Measurements from ENCODE around the gene SUN2. TPM values are rescaled to one million over a fixed set of nuclear protein-coding genes. Genes with fewer than 3 reads are reported as not detected.
A peak's percentile ranks its signal among the peaks of the same experiment; 100 is the strongest.

SUN2 gene
- total RNA-seq, 3 donors from 2014 or later (not counting 1 experiment from before 2014, with no cell fraction given), result 882 to 1,056 (median 886) TPM

- Mint-ChIP-seq H3K36me3 (no peaks in the 10 kb centered on the region), H3K4me3 (no peak overlapping the region), H3K27me3 (ENCODE audit: low read depth in 2 of 2) (no peaks in the 10 kb centered on the region), H3K4me1 (peaks cover 24 to 55% of the 10 kb centered on the region in 2 donors), H3K27ac (peak overlapping the region; percentile 83 to 86), H3K9me3 (no peaks in the 10 kb centered on the region)
- Histone ChIP-seq H3K4me1 (ENCODE audit: control insufficient read depth, insufficient read depth, low read length) (peaks cover 55% of the 10 kb centered on the region), H3K27me3 (ENCODE audit: control insufficient read depth, insufficient read depth, low read length) (no peaks in the 10 kb centered on the region), H3K36me3 (ENCODE audit: control insufficient read depth, insufficient read depth, low read length) (peaks cover 82% of the 10 kb centered on the region), H3K27ac (ENCODE audit: low read length) (peak overlapping the region; percentile 16), H3K9me3 (ENCODE audit: control insufficient read depth, insufficient read depth, low read length) (no peaks in the 10 kb centered on the region), H3K4me3 (ENCODE audit: low read length) (no peak overlapping the region)
- ATAC-seq (peak in 2 of 3 donors; percentile 3 to 14), DNase-seq (peak in 1 of 2 donors; percentile 56)
- TF ChIP-seq CTCF (IDR thresholded peaks at IDR 0.05), result no peak
- WGBS (ENCODE audit: insufficient coverage), result 79% methylated on average over 15 of the region's 15 CpGs
- intact Hi-C loops (cut with micrococcal nuclease), result no loop called here
Measured at GRCh38 chr22:38735465-38736256, 20.1 kb downstream of the SUN2 start.

- Mint-ChIP-seq H3K4me1 (peaks cover 27 to 60% of the 10 kb centered on the region in 2 donors), H3K4me3 (no peak overlapping the region), H3K27me3 (ENCODE audit: low read depth in 2 of 2) (no peaks in the 10 kb centered on the region)
Measured at GRCh38 chr22:38735126-38735464, 20.7 kb downstream of the SUN2 start.

GRCh38 chr22:38734421-38735100, 21.2 kb downstream of the SUN2 start:
- no peak for TF ChIP-seq CTCF (IDR thresholded peaks at IDR 0.05)
- Histone ChIP-seq H3K4me3 (ENCODE audit: low read length) (no peak overlapping the region), H3K4me1 (ENCODE audit: control insufficient read depth, insufficient read depth, low read length) (peaks cover 44% of the 10 kb centered on the region), H3K9me3 (ENCODE audit: control insufficient read depth, insufficient read depth, low read length) (no peaks in the 10 kb centered on the region), H3K36me3 (ENCODE audit: control insufficient read depth, insufficient read depth, low read length) (peaks cover 82% of the 10 kb centered on the region), H3K27me3 (ENCODE audit: control insufficient read depth, insufficient read depth, low read length) (no peaks in the 10 kb centered on the region), H3K27ac (ENCODE audit: low read length) (no peak overlapping the region)
- peak overlapping the region; percentile 15 for H3K4me3 Mint-ChIP-seq
- no peaks in the 10 kb centered on the region for H3K9me3 Mint-ChIP-seq
- 84% methylated on average over 12 of the region's 13 CpGs for WGBS (ENCODE audit: insufficient coverage)
- peaks cover 27 to 62% of the 10 kb centered on the region in 2 donors for H3K4me1 Mint-ChIP-seq
- intact Hi-C loops (cut with micrococcal nuclease), result no loop called here
- no peaks in the 10 kb centered on the region for H3K27me3 Mint-ChIP-seq (ENCODE audit: low read depth in 2 of 2)
- H3K27ac Mint-ChIP-seq, result peak overlapping the region; percentile 83 to 86
- DNase-seq (peak in 1 of 2 donors; percentile 38), ATAC-seq (no peak)
- no peaks in the 10 kb centered on the region for H3K36me3 Mint-ChIP-seq

More at GRCh38 chr22:38735126-38735464, 20.7 kb downstream of the SUN2 start:
- Histone ChIP-seq H3K36me3 (ENCODE audit: control insufficient read depth, insufficient read depth, low read length) (peaks cover 82% of the 10 kb centered on the region), H3K4me3 (ENCODE audit: low read length) (no peak overlapping the region), H3K9me3 (ENCODE audit: control insufficient read depth, insufficient read depth, low read length) (no peaks in the 10 kb centered on the region), H3K27me3 (ENCODE audit: control insufficient read depth, insufficient read depth, low read length) (no peaks in the 10 kb centered on the region), H3K4me1 (ENCODE audit: control insufficient read depth, insufficient read depth, low read length) (peaks cover 49% of the 10 kb centered on the region), H3K27ac (ENCODE audit: low read length) (peak overlapping the region; percentile 6)
- ATAC-seq (no peak), DNase-seq (no peak)
- intact Hi-C loops (cut with micrococcal nuclease), result no loop called here
- H3K27ac Mint-ChIP-seq, result peak overlapping the region; percentile 83 to 86
- H3K36me3 Mint-ChIP-seq, result no peaks in the 10 kb centered on the region
- TF ChIP-seq CTCF (IDR thresholded peaks at IDR 0.05), result no peak
- no peaks in the 10 kb centered on the region for H3K9me3 Mint-ChIP-seq
- WGBS (ENCODE audit: insufficient coverage), result 96% methylated on average over 7 of the region's 7 CpGs

All from natural killer cell (primary cell).